NT2/D1 (cell line): ENCODE measurements around the gene TMEM63C.

Experiments
- SUZ12 ChIP-seq: IDR thresholded peaks from 2 replicates; pipeline ENCODE4 v1.6.1; 2011; ENCODE audit not compliant: insufficient read length, insufficient read depth; ENCODE audit errors: extremely low read depth
- ZNF274 ChIP-seq: IDR thresholded peaks from 2 replicates; pipeline ENCODE4 v1.6.1; 2011; ENCODE audit warnings: mild to moderate bottlenecking, low read depth, low read length

DNA sequence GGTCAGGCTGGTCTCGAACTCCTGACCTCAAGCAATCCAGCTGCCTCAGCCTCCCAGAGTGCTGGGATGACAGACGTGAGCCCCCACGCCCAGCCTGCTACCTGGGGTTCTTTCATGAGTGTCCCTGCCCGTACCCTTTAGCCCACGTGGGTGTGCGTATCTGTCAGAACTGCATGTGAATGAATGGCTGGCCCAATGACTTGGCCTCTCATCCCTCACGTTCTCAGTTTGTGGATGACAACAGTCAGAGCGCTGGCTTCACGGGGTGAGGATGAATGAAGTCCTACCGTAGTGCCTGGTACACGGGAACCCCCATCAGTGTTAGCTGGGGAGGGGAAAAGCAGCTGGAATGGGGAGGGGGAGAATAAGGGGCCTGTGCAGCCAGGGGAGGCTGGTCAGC is 23.9 kb upstream of the TMEM63C start:
- no peak for TF ChIP-seq ZNF274
- TF ChIP-seq SUZ12: no peak
